Raji (cell line): ENCODE measurements around the gene PELI3.

Experiments
- POLR2A ChIP-seq: IDR thresholded peaks from 2 replicates; pipeline ENCODE4 v1.6.1; 2011; ENCODE audit warnings: low read depth, low read length, control low read depth; ENCODE audit not compliant: insufficient read depth

Gene PELI3

DNA sequence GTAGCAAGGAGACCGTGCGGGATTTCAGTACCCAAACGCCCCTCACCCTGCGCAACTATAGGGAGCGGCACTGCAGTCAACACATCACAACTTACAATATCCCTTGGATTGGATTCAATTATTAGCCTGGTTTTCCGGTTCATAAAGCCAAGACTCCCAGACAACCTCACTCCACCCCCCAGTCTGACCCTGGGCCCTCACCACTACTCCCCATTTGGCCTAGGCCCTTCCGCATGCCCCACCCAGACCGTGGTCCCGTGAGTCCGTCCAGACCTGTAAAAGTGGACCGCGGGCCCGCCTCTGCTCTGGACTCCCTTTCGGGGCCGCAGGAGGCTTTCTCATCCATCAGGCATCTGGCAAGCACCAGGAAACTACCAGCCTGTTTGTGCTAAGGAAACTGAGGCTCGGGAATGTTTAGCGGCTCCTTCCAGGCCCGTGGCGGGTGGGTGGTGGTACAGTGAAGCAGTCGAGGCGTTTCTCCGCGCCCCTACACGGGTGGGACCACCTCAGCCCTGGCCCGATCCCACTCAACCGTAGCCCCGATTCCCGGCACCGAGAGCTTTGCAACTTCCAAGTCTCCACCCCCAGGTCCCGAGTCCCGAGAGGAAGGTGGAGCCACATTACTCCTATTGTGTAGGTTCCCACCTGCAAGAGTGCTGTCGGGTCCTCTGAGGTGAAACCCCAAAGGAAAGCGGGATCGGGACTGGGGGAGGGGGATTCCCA is 12.8 kb downstream of the PELI3 start:
- no peak for TF ChIP-seq POLR2A

DNA sequence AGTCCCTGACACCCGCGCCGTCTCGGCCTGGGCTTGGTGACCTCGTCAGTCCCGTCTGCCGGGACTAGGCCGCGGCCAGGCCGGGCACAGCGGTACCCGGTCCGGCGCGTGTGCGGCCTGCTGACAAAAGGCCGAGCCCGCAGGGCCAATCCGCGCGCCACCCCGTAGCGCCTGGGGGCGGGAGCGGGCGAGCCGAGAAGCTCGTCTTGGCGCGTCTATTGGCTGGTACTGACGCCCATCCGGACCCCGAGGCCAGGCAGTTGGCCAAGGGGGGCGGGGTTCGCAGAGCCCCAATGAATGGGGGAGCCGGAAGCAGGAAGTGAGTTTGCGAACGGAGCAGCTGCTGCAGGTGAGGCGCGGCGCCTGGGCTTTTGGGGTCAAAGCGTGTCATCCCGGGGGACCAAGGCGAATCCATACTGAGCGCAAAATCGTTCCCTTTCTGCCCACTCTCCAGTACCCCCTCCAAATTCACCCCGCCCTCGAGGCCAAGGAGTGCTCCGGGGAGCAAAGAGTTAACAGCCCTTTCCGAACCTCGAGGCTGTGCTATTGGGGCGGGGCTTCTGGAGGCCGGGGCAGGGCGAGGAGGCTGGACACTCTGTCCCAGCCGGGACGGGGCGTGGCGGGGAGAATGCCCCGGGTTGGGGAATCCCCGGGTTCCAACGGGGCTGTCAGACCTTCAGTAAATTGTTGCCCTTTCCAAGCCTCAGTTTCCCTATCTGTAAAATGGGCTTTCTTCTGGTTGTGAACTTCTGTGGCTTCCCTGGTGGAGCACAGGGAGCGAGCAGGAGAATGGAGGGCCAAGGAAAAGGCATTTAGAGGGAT is 13.6 kb downstream of the PELI3 start, which contains the start of gene DPP3:
Gene DPP3, plus strand, starts transcription at position 318 of the 822 bp plus-strand sequence. CDS start 1,767 bp downstream, outside the sequence.
- peak; percentile 84 for TF ChIP-seq POLR2A

DNA sequence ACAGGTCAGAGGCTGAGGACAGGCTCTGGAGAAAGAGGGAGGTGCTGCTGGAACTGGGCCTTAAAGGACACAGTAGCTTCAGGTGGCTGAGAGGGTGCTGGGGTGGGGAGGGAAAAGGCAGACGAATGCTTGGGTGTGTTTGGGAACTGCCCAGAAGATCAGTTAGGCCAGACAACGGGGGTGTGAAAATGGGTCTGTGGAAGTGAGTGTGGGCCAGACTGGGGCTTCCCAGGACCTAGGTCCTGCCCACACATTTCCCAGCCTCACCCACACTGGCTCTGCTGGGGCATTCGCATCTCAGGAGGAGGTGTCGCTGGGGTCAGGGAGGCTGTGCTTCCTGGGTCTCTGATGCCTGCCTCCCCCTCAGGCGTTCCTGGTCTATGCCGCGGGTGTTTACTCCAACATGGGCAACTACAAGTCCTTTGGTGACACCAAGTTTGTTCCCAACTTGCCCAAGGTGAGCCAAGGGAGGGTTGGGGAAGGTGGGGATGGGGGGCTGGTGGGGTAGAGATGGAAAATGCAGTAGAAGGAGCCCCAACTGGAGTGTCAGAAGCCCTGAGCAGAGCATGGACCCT is 18.2 kb downstream of the PELI3 start:
- TF ChIP-seq POLR2A, result no peak

DNA sequence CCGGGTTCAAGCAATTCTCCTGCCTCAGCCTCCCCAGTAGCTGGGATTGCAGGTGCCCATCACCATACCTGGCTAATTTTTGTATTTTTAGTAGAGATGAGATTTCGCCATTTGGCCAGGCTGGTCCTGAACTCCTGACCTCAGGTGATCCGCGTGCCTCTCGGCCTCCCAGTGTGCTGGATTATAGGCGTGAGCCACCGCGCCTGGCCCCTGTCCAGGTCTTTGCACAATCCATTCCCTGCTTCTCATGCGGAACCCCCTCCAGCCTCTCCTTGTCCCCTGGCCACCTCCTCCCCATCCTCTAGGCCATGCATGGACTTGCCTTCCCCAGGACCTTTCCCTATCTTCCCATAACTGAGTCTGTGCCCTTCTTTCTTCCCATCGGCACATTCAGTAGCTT is 22.3 kb downstream of the PELI3 start:
- TF ChIP-seq POLR2A, result no peak

DNA sequence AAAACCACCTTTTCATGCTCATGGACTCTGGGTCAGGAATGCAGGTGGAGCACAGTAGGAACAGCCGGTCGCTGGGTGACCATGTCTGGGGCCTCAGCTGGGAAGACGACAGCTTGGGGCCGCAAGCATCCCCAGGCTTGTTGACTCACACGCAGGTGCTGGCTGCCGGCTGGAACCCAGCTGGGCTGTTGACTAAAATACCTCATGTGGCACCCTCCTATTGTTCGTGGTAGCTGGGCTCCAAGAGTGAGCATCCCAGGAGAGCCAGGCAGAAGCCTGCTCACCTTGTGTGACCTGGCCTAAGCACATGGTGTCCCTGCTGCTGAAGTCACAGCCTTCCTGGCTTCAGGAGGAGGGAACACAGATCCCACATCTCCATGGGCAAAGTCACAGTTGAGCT is 22.9 kb downstream of the PELI3 start:
- no peak for TF ChIP-seq POLR2A

DNA sequence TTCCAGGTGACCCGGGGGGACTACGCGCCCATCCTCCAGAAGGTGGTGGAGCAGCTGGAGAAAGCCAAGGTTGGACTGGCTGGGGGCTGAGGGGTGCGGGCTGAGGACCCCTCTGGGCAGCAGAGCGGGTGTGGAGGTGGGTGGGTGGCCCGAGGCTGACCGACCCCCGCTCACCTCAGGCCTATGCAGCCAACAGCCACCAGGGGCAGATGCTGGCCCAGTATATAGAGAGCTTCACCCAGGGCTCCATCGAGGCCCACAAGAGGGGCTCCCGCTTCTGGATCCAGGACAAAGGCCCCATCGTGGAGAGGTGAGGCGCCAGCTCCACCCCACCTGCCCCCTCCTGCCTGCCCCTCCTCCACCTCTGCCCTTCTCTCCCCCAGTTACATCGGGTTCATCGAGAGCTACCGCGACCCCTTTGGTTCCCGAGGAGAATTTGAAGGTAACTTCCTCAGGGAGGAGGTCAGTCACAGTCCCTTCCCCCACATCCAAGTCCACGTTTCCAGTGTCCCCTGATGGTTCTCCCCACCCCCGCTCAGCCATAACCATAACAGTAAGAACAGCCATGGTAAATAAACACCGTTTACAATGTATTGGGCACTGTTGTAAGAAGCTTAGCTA is 24.7 kb downstream of the PELI3 start:
- no peak for TF ChIP-seq POLR2A

DNA sequence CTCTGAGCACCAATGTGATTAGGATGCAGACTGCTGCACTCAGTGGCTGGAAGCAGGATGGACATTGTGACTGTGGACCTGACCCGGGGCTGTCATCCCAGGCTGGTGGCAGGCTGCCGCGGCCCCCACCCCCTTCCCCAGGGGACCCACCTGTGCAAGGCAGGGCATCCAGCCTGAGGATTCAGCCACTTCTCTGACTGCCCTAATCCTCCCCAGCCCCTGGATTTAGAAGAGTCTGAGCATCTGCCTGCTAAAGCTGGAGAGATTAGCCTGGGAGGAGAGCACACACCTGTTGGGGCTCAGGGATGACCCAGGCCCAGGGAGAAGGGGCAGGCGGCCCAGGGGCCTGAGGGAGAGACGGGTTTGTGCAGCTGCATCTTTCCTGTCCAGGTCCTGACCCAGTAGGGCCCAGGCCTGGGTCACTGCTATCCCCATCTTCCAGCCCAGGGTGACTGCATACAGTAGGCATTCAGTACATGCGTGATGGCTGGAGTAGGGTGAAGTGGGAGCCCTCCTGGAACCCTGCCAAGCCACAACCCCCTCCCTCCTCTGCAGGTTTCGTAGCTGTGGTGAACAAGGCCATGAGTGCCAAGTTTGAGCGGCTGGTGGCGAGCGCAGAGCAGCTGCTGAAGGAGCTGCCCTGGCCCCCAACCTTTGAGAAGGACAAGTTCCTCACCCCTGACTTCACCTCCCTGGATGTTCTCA is 25.6 kb downstream of the PELI3 start:
- TF ChIP-seq POLR2A, result no peak

DNA sequence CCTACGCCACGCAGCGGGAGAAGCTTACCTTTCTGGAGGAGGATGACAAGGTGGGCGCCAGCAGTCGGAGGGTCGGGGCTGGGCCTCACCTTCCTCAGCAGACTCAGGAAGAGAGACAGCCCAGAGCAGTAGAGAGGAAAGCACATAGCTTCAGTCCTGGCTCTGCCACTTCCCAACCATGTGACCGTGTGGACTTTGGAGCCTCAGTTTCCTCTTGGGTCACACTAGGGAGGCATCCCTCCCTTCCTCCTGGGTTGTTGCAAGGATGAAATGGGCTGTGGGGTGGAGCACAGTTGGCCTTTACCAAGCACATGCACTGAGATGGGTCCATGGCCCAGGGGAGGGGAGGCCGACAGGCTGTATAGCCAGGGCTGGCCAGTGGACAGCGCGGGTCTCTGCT is 26.4 kb downstream of the PELI3 start:
- TF ChIP-seq POLR2A, result no peak

DNA sequence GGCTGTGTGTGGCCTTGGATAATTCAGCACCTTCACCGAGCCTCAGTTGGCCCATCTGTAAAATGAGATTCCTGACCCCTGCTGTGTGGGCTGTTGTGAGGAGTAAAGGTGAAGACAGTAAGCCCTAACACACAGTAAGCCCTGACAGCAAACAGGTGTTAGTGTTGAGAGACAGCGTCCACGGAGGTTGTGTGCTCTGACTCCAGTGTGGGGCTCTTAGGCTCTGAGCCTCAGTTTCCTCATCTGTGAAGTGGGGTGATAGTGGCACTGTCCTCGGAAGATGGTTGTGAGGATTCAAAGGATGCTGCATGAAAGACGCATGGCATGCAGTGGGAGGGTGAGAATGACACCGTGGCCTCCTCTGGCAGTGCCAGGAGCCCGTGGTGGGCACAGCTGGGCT is 27.8 kb downstream of the PELI3 start:
- no peak for TF ChIP-seq POLR2A

DNA sequence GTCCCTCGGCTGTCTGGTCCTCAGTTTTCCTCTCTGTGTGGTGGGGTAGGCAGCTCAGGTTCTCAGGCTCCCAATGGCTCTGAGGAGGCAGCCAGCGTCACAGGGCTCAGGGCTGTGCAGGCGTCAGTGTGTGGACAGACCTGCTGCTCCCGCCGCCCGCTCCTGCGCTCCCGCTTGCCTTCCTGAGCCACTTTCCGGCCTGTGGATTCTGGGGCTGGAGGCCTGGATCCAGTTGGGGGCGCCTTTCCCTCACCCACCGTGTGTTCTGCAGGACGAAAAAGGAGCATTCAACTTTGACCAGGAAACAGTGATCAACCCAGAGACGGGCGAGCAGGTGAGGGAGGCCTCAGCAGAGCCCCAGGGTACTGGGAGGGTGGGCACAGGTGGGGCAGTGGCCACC is 28.2 kb downstream of the PELI3 start:
- no peak for TF ChIP-seq POLR2A

DNA sequence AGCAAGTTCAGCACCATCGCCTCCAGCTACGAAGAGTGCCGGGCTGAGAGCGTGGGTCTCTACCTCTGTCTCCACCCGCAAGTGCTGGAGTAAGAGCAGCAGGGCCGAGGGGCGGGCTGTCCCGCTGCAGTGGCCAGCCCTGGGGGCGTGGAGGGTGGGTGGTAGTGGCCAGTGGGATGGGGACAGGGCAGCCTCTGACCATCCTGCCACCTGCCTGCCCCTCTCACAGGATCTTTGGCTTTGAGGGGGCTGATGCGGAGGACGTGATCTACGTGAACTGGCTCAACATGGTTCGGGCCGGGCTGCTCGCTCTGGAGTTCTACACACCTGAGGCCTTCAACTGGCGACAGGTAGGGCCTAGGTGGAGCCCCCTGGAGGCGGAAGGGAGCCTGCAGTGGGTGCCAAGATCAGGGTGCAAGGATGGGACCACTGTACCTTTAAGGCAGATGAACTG is 28.7 kb downstream of the PELI3 start:
- no peak for TF ChIP-seq POLR2A

DNA sequence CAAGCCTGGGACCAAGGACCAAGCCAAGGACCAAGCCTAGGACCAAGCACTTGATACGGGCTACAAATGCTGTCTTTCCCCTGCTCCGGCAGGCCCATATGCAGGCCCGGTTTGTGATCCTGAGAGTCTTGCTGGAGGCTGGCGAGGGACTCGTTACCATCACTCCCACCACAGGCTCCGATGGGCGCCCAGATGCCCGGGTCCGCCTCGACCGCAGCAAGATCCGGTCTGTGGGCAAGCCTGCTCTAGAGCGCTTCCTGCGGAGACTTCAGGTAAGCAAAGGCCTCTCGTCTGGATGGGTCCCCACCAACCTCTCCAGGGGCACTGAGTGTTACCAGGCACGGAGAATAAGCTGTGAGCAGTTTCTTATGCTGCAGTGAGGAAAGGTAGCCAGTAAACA is 30.5 kb downstream of the PELI3 start:
- no peak for TF ChIP-seq POLR2A

DNA sequence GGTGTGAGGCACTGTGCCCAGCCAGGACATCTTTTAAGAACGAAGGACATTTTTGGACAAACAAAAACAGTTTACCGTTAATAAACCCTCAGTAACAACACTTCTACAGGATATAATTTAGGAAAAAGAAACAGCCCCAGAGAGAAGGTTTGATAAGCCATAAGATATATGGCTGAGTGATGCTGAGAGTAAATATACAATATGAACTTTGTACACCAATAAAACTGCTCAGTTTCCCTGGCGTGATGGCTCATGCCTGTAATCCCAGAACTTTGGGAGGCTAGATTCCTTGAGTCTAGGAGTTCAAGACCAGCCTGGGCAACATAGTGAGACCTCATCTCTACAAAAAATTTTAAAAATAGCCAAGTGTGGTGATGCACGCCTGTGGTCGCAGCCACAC is 31.8 kb downstream of the PELI3 start:
- no peak for TF ChIP-seq POLR2A

DNA sequence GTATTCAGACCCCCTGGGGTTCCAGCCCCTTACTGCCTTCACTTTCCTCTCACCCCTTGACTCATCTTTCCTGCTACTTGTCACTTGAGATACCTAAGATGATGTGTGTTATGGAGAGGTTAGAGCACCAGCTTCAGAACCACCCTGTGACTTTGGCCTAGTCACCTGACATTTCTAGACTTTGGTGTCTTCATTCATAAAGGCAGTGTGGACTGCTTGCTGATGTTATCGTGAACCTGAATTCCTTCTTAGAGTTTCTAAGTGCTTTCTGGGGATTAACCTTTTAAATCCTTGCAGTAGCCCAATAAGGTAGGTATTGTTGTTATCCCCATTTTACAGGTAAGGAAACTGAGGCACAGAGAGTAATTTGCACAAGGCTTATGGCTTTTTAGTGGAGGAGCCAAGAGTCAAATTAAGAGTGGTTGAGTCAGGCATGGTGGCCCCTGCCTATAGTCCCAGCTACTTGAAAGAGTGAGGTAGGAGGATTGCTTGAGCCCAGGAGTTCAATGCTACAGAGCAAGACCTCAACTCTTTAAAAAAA is 38.6 kb downstream of the PELI3 start:
- no peak for TF ChIP-seq POLR2A
